ENCODE measurements around the gene ALDOA. TPM values are rescaled to one million over a fixed set of nuclear protein-coding genes. Genes with fewer than 3 reads are reported as not detected.

Gene ALDOA
- total and polyA plus RNA-seq, 9 of the 15 experiments (the other 6 are each of a cell fraction or from before 2014, with no cell fraction given), result 311 to 2,224 (median 1,293) TPM

DNA sequence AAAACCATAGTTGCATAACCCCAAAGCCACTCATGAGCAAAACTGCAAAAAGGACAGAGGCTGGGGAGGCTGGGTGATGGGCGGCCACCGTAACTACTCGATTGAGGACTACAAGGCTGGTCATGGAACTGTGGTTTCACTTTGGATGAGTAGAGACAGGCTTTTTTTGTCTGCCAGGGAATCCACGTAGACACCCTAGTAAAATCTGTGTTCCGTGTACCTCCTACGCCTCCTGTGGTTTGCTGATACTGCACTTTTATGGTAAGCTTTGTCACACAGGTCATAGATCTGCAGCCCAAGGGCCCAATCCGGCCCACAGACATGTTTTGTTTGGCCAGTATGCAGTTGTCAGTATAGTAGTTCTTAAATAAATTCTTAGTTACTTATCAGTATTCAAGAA lies 32.3 kb upstream of the ALDOA start (continued):
- TF ChIP-seq EHMT2 (IDR thresholded peaks at IDR 0.05) (no peak), FOXA3 (CRISPR knock-in tag; conservative IDR thresholded peaks at IDR 0.05 in 1 of 2, IDR thresholded peaks at IDR 0.05 in 1 of 2) (no peak), CXXC5 (CRISPR knock-in tag; IDR thresholded peaks at IDR 0.05) (no peak), DPF2 (IDR thresholded peaks at IDR 0.05) (no peak), JUNB (CRISPR knock-in tag; conservative IDR thresholded peaks at IDR 0.05) (no peak), ZNF76 (CRISPR knock-in tag; IDR thresholded peaks at IDR 0.05; ENCODE audit: borderline replicate concordance) (no peak), ZNF184 (CRISPR knock-in tag; IDR thresholded peaks at IDR 0.05) (no peak), RBM14 (IDR thresholded peaks at IDR 0.05; ENCODE audit: borderline replicate concordance, insufficient read depth, low read depth, low read length) (no peak), C11orf30 (IDR thresholded peaks at IDR 0.05; ENCODE audit: low read depth) (peak; percentile 96), NR1H2 (CRISPR knock-in tag; IDR thresholded peaks at IDR 0.05) (no peak), MEIS2 (IDR thresholded peaks at IDR 0.05; ENCODE audit: partially characterized antibody) (peak; percentile 20), SP1 (CRISPR knock-in tag; IDR thresholded peaks at IDR 0.05) (no peak), STAG1 (CRISPR knock-in tag; IDR thresholded peaks at IDR 0.05; ENCODE audit: borderline replicate concordance) (no peak), DDX20 (tag; IDR thresholded peaks at IDR 0.05; ENCODE audit: low read depth) (no peak), PHF20 (IDR thresholded peaks at IDR 0.05; ENCODE audit: partially characterized antibody) (no peak), RCOR1 (IDR thresholded peaks at IDR 0.05; ENCODE audit: borderline replicate concordance in 1 of 2, low read depth in 2 of 2, low read length in 2 of 2) (peak; percentile 84 to 98), NR2F6 (CRISPR knock-in tag; IDR thresholded peaks at IDR 0.05) (no peak), HIVEP1 (CRISPR knock-in tag; IDR thresholded peaks at IDR 0.05) (no peak)
- TF ChIP-seq, protein P1, sequence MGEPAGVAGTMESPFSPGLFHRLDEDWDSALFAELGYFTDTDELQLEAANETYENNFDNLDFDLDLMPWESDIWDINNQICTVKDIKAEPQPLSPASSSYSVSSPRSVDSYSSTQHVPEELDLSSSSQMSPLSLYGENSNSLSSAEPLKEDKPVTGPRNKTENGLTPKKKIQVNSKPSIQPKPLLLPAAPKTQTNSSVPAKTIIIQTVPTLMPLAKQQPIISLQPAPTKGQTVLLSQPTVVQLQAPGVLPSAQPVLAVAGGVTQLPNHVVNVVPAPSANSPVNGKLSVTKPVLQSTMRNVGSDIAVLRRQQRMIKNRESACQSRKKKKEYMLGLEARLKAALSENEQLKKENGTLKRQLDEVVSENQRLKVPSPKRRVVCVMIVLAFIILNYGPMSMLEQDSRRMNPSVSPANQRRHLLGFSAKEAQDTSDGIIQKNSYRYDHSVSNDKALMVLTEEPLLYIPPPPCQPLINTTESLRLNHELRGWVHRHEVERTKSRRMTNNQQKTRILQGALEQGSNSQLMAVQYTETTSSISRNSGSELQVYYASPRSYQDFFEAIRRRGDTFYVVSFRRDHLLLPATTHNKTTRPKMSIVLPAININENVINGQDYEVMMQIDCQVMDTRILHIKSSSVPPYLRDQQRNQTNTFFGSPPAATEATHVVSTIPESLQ (CRISPR knock-in tag; IDR thresholded peaks at IDR 0.05), result no peak
- TF ChIP-seq, protein P2, sequence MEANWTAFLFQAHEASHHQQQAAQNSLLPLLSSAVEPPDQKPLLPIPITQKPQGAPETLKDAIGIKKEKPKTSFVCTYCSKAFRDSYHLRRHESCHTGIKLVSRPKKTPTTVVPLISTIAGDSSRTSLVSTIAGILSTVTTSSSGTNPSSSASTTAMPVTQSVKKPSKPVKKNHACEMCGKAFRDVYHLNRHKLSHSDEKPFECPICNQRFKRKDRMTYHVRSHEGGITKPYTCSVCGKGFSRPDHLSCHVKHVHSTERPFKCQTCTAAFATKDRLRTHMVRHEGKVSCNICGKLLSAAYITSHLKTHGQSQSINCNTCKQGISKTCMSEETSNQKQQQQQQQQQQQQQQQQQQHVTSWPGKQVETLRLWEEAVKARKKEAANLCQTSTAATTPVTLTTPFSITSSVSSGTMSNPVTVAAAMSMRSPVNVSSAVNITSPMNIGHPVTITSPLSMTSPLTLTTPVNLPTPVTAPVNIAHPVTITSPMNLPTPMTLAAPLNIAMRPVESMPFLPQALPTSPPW (CRISPR knock-in tag; IDR thresholded peaks at IDR 0.05), result peak; percentile 22; the same call in 1 of the 2 replicates

Data from K562 (cell line).